SW 1271 (cell line): ENCODE results near the gene TEKTIP1.
"Not testable (repeated sequence)": the region's sequence is repeated elsewhere in the genome, so short reads cannot be mapped to it uniquely, and the experiment has no call there.

Source experiments
- DNase-seq, 2 experiments: peaks; one replicate each; lab custom pipeline; 2025; lab: John Stamatoyannopoulos, UW

The TEKTIP1 gene

DNA sequence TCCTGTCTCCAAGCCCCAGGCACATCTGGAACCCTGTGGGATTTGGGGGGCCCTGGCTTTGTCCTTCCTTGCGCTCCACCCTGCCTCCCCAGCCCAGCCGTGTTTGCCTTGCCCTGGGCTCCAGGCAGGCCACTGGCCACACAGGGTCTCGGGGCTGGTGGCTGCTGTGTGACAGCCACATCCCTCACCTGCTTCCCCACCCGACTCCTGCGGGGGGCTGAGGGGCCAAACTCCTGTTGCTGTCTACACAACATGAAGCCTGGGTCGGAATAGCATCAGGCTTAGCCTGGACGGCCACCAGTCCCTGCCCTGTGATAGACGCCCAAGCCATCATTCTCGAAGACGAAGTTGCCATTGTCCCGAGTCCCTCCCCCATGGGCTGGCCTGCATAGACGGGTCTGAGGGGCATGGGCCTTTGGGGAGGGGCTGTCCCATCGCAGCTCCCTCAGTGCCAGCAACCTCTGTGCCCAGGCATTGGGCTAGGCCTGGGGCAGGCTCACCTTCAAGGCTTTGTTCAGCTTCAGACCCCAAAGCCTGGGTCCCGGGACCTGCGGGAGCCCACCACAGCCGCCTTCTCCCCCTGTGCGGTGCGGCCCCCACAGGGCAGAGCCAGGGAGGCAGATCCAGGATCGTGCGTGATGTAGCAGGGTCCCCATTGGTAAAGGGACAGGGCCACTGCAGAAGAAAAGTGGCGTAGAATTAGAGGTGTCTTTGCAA lies 15.5 kb upstream of the TEKTIP1 start:
- DNase-seq = no peak

DNA sequence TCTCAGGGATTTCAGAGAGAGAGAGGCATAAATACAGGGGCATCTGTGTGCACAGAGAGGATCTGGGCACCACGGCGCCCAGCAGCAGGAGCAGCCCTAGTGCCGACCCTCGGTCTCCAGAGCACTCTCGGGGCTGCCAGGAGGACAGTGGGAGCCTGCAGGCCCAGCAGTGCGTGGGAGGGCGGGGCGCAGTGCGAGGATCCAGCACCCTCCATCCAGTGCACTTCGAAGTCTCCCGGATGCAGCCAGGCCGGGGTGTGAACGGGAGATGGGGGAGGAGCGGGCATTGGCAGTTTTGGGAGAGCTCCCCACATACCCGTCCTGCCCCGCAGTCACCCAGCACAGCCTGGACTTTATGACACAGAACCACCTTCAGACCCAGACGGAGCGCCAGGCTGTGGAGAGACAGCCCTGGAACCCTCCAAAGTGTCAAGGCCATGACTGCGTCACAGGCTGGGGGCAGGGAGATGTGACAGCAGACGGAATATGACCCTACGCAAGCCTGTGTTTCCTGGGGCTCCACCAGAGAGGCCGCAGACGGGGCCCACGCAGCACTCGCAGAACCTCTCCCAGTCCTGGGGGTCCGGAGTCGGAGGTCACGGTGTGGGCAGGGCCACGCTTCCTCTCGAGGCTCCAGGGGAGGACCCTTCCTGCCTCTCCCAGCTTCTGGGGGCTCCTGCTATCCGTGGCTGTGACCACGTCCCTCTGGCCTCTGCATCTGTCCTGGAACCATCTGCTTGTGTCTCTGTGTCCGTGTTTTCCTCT lies 14.7 kb upstream of the TEKTIP1 start:
- DNase-seq = no peak

DNA sequence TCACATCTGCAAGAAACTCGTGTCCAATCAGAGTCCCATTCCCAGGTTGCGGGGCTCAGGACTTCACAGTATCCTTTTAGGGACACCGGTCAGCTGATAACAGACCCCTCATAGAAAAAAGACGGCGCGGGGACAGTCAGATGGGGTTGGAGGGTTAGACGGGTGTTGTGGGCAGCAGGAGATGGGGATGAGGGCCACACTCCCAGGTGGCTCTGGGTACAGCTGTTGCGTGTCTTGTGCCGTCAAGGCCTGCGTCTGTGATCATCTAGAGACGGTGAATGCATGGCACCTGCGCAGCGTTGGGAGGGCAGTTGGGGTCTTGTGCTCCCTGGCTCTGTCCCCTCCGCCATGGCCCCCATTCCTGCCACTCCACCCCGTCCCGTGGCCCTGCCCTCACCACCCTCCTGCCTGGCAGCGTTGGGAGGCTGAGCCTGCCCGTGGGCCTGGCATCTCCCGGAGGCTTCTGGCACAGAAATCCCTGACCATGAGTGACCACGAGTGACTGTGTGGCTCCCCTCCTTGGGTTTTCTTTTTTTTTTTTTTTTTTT lies 14.0 kb upstream of the TEKTIP1 start:
- no peak for DNase-seq

DNA sequence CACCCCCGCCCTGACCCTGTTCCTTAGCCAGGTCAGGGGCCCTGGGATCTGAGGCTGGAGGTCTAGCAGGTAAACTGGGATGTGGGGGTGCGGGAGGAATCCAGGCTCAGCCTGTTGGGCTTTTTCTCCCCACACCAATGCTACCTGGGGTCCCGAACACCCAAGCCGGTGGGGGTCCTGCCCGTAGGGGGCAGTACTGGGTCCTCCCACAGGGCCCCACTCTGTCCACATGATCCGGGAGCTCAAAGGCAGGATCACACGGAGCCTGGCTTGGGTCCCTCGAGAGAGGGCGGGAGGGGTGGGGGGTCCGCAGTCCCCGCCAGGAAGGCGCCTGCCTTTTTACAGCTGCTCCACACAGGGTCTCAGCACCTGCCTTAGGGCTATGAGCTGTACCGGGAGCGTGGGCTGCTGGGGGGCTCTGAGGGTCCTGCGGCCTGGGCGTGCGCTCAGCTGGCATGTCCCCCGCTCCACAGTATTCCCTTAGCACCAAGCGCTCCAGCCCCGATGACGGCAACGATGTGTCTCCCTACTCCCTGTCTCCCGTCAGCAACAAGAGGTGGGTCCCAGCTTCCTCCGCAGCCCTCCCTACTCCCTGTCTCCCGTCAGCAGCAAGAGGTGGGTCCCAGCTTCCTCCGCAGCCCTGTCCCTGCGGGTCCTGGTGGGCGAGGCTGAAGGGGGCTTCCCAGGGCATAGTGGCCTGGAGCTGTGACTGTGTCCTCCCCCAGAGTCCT lies 12.3 kb upstream of the TEKTIP1 start:
- DNase-seq = no peak

DNA sequence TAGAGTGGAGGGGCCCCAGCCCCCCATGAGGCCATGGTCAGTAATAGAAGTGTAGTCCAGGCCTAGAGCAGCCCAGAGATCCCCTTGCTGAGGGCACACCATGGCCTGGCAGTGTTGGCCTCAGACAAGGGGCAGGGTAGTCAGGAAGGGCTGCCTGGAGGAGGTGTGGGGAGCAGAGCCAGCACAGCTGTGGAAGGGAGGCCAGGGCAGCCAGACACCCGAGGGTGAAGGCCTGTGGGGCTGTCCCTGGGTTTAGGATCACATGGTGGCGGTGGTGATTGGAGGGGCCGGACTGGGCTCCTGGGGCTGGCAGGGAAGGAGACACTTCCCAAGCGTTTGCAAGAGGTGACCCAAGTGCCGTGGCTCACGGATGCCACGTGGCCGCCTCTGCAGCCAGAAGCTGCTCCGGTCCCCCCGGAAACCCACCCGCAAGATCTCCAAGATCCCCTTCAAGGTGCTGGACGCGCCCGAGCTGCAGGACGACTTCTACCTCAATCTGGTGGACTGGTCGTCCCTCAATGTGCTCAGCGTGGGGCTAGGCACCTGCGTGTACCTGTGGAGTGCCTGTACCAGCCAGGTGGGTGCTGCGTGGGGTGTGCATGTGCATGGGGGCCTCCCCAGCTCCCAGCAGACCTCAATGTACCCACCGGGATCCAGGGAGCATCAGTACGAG lies 11.6 kb upstream of the TEKTIP1 start:
- DNase-seq = no peak

DNA sequence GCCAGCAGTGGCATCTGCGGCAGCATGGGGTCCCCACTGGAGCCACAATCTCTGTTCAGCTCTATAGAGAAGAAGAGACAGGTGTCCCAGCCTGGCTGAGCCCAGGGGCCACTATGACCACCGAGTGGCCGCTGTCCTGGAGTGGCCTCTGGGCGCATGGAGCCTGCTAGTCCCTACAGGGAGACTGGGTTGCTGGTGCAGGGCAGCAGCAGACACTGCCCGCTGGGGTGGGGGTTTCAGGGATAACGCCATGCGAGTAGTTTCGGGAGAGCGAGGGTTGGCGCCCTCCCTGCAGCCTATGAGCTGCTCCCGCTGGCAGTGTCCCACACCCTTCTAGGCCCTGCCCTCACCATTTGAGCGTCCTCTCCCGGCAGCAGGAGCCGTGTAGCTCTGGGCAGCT lies 10.9 kb upstream of the TEKTIP1 start:
- no peak for DNase-seq

DNA sequence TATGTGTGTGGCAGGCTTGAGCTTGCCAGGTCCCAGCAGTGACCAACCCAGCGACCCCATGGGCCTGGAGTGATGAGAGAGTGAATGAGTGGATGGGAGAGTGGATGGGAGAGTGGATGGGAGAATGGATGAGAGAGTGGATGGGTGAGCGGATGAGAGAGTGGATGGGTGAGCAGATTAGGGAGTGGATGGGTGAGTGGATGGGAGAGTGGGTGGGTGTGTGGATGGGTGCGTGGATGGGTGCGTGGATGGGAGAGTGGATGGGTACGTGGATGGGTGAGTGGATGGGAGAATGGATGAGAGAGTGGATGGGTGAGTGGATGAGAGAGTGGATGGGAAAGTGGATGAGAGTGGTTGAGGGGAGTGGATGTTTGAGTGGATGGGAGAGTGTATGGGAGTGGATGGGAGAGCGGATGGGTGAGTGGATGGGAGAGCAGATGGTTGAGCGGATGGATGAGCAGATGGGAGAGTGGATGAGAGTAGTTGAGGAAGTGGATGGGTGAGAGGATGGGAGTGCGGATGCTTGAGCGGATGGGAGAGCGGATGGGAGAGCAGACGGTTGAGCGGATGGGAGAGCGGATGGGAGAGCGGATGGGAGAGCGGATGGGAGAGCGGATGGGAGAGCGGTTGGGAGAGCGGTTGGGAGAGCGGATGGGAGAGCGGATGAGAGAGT lies 10.3 kb upstream of the TEKTIP1 start:
- no peak for DNase-seq

DNA sequence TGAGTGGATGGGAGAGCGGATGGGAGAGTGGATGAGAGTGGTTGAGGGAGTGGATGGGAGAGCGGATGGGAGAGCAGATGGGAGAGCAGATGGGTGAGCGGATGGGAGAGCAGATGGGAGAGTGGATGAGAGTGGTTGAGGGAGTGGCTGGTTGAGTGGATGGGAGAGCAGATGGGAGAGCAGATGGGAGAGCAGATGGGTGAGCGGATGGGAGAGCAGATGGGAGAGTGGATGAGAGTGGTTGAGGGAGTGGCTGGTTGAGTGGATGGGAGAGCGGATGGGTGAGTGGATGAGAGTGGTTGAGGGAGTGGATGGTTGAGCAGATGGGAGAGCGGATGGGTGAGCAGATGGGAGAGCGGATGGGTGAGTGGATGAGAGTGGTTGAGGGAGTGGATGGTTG lies 9.7 kb upstream of the TEKTIP1 start:
- not testable (repeated sequence) for DNase-seq

DNA sequence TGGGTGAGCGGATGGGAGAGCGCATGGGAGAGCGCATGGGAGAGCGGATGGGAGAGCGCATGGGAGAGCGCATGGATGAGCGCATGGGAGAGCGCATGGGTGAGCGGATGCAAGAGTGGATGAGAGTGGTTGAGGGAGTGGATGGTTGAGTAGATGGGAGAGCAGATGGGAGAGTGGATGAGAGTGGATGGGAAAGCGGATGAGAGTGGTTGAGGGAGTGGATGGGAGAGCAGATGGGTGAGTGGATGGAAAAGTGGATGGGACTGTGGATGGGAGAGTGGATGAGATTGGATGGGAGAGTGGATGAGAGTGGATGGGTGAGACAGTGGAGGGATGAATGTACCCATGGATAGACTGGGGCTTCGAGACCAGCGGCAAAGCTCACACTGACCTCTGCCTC lies 8.6 kb upstream of the TEKTIP1 start:
- no peak for DNase-seq

DNA sequence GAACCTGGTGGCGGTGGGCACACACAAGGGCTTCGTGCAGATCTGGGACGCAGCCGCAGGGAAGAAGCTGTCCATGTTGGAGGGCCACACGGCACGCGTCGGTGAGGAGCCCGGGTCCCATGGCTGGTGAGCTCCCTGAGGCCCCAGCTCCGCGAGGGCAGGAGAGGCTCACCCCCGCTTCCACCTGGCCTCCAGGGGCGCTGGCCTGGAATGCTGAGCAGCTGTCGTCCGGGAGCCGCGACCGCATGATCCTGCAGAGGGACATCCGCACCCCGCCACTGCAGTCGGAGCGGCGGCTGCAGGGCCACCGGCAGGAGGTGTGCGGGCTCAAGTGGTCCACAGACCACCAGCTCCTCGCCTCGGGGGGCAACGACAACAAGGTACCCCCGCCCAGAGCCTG lies 7.3 kb upstream of the TEKTIP1 start:
- DNase-seq = no peak

DNA sequence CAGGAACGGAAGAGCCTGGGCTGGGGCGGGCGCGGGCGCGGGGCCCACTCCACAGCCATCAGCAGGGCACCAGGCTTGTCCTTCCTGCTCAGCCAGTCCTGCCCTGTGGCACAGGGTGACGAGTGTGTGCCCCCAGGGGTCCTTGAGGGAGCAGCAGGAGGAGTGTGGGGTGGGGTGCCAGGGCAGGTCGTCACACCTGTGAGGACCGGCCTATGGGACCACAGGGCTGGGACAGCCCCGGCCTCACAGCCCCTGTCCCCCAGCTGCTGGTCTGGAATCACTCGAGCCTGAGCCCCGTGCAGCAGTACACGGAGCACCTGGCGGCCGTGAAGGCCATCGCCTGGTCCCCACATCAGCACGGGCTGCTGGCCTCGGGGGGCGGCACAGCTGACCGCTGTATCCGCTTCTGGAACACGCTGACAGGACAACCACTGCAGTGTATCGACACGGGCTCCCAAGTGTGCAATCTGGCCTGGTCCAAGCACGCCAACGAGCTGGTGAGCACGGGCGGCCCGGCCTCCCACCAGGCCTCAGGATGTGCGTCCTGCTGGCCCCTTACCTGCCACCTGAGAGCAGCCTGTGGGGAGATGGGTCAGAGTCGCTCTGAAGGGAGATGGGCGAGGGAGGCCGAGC lies 6.7 kb upstream of the TEKTIP1 start:
- DNase-seq = no peak

DNA sequence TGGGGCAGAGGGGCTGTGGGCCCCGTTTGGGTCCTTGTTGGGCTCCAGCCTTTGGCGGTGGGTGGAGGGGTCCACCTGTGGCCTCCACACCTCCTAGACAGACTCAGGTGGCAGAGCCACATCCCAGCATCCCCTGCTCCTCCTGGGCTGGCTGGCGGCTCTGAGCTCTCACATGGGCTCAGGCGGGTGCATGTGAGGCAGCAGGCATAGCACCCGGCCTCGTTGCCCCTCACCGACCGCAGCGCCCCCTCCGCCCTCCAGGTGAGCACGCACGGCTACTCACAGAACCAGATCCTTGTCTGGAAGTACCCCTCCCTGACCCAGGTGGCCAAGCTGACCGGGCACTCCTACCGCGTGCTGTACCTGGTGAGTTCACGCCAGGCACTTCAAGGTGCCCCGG lies 5.9 kb upstream of the TEKTIP1 start:
- DNase-seq = no peak

DNA sequence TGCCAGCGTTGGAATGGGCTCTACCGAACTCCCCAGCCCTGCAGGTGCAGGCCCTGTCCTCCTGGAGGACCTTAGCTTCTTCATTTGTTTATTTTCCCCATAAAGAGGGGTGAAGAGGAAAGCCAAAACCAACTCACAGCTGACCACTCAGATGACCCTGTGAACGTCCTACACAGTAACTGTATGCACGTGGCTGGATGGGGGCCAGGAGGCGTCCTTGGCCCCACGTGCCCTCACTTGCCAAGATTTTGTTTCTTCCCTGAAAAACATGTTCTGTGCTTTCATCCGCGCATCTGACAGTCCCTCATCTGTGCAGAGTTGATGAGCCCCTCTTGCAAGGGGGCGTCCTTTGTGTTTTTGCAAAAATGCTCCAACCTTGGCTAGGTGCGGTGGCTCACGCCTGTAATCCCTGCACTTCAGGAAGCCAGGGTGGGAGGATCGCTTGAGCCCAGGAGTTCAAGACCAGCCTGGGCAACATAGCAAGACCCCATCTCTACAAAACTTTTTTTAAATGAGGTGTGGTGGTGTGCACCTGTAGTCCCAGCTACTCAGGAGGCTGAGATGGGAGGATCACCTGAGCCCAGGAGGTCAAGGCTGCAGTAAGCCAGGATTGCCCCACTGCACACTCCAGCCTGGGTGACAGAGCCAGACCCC lies 5.3 kb upstream of the TEKTIP1 start:
- DNase-seq = no peak

DNA sequence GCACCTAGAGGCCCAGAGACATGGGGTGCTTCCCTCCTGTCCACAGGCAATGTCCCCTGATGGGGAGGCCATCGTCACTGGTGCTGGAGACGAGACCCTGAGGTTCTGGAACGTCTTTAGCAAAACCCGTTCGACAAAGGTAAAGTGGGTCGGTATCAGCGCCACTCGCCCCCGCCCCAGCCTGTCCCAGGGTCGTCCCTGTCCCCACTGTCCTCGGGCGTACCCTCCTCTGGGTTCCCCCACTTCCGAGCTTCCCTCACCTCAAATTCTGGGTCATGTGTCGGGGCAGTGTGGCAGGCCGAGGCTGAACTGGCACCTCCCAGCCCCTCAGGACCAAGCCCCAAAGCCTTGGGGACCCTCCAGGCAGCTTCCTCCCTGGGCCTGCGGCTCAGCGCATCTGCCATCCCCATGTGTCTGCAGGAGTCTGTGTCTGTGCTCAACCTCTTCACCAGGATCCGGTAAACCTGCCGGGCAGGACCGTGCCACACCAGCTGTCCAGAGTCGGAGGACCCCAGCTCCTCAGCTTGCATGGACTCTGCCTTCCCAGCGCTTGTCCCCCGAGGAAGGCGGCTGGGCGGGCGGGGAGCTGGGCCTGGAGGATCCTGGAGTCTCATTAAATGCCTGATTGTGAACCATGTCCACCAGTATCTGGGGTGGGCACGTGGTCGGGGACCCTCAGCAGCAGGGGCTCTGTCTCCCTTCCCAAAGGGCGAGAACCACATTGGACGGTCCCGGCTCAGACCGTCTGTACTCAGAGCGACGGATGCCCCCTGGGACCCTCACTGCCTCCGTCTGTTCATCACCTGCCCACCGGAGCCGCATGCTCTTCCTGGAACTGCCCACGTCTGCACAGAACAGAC lies 4.4 kb upstream of the TEKTIP1 start:
- no peak for DNase-seq

DNA sequence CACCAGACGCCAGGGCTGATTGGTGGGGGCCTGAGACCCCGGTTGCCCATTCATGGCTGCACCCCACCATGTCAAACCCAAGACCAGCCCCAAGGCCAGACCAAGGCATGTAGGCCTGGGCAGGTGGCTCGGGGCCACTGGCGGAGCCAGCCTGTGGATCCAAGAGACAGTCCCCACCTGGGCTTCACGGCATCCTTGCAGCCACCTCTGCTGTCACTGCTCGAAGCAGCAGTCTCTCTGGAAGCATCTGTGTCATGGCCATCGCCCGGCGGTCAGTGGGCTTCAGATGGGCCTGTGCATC lies 3.8 kb upstream of the TEKTIP1 start:
- no peak for DNase-seq

DNA sequence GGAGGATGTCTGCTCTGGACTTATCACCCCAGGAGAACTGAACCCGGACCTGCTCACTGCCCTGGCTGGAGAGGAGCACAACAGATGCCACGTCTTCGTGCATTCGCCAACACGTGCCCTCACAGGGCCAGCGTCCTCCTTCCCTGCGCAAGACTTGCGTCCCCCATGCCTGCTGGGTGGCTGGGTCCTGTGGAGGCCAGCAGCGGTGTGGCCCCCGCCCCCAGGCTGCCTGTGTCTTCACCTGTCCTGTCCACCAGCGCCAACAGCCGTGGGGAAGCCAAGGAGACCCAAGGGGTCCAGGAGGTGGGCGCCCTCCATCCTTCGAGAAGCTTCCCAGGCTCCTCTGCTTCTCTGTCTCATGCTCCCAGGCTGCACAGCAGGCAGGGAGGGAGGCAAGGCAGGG lies 3.4 kb upstream of the TEKTIP1 start:
- DNase-seq = no peak

DNA sequence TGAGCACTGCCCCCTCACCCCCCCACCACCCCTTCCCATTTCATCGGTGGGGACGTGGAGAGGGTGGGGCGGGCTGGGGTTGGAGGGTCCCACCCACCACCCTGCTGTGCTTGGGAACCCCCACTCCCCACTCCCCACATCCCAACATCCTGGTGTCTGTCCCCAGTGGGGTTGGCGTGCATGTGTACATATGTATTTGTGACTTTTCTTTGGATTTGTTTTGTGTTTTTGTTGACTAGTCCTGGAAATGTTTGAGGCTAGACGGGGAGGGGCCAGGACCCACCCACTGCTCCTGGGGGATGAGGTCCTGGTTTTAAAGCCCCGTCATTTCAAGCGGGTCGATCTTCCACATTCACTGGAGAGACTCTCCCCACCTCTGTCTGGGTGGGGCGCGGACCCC lies 3.0 kb upstream of the TEKTIP1 start:
- DNase-seq = no peak

DNA sequence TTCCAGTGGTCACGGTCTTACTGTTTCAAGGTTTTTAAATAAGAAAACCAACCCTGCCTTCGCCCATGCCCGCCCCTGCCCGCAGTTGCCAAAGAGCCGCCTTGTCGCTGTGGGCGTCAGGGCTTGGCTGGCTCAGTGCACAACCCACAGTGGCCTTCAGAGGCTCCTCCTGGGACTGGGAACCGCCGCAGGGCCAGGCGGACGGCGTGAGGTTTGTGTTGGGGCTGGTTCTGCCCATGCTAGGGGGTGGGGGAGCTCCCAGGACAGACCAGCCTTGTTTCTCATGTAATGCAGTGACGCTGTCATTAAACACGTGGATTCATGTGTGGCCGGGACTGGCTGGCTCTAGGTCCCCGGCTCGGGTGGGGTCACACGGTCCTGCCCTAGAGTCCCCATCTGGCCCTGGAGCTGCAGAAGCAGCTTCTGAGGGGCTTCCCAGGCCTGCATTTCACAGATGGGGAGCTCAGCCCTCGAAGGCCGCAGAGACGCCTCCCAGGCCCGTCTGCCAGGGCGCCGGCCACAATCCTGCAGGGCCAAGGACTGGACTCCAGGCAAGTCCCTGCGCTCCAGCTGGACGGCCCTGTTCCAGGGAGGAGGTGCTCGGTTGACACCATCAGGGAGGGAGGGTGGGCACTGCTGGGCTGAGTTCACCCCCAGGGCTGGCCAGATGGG lies 2.4 kb upstream of the TEKTIP1 start:
- no peak for DNase-seq

DNA sequence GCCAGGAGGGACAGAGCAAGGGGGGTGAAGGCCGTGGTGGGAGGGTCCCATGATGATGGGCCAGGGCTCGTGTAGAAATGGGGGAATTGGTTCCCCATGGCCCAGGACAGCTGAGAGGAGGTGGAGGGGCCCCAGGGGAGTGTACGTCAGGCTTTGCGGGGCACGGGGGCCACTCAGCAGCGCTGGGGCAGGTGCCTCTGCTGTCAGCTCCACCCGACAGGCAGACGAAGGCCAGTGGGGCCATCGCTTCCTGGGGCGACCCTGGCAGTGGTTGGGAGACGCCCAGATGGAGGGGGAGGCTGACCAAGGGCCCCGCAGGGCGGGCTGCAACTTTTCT lies 1.9 kb upstream of the TEKTIP1 start:
- DNase-seq = no peak
